Vagina (tissue), 2 donors: ENCODE measurements around the gene OAS2. TPM values are rescaled to one million over a fixed set of nuclear protein-coding genes. Genes with fewer than 3 reads are reported as not detected.
A peak's percentile ranks its signal among the peaks of the same experiment; 100 is the strongest.

ENCODE experiments used
- DNase-seq, 2 donors: peaks; one replicate each; pipeline ENCODE4 v3.0.0-alpha.2; 2017; ENCODE audit errors: extremely low spot score in 2 of 2
- H3K27ac ChIP-seq: fragments of 200-600 bp; sonication (generic); one replicate; pipeline ENCODE4 v1.5.1; 2019
- H3K27me3 ChIP-seq: fragments of 200-600 bp; sonication (generic); one replicate; pipeline ENCODE4 v1.5.1; 2019
- H3K36me3 ChIP-seq, 2 donors: fragments of 200-600 bp; sonication (generic); one replicate each; pipeline ENCODE4 v1.5.1; 2017 to 2019
- H3K4me1 ChIP-seq: fragments of 200-600 bp; sonication (generic); one replicate; pipeline ENCODE4 v1.5.1; 2019
- H3K4me3 ChIP-seq, 2 donors: fragments of 200-600 bp; sonication (generic); 1 replicate in 1 of 2; 2 replicates in 1 of 2; pipeline ENCODE4 v1.5.1; 2016 to 2019
- H3K9me3 ChIP-seq: fragments of 200-600 bp; sonication (generic); one replicate; pipeline ENCODE4 v1.5.1; 2019
- CTCF ChIP-seq, 3 experiments: fragments of 450-650 bp in 2 of 3; fragments of 200-600 bp in 1 of 3; sonication (generic) in 1 of 3; IDR thresholded peaks; one replicate each; pipeline ENCODE4 v1.5.1; 2017 to 2019; ENCODE audit warnings: antibody characterized with exemption in 3 of 3, mild to moderate bottlenecking in 2 of 3, moderate library complexity in 2 of 3
- POLR2A ChIP-seq, 2 donors: fragments of 450-650 bp; IDR thresholded peaks; one replicate each; pipeline ENCODE4 v1.6.1; 2017; ENCODE audit warnings: antibody characterized with exemption in 2 of 2, mild to moderate bottlenecking in 2 of 2, moderate library complexity in 2 of 2
- POLR2AphosphoS5 ChIP-seq, 2 donors: sonication (generic); formaldehyde crosslinking; IDR thresholded peaks; one replicate each; pipeline ENCODE4 v1.9.0; 2017; ENCODE audit warnings: antibody characterized with exemption in 2 of 2, mild to moderate bottlenecking in 2 of 2, low read depth in 1 of 2; ENCODE audit not compliant: insufficient read depth in 1 of 2
- intact Hi-C: fragments of 100-400 bp; cut with DNase I; formaldehyde crosslinking; loops from one replicate; pipeline ENCODE4 v1.15.1; 2023
- total RNA-seq: library from RNA; depleted of rRNA; stranded (reverse); fragments of >200 nt; gene quantifications from one replicate; pipeline ENCODE4 v1.2.3, GENCODE V29; 2016

The OAS2 gene
- total RNA-seq, 1 donor from 2014 or later: 14.0 TPM

DNA sequence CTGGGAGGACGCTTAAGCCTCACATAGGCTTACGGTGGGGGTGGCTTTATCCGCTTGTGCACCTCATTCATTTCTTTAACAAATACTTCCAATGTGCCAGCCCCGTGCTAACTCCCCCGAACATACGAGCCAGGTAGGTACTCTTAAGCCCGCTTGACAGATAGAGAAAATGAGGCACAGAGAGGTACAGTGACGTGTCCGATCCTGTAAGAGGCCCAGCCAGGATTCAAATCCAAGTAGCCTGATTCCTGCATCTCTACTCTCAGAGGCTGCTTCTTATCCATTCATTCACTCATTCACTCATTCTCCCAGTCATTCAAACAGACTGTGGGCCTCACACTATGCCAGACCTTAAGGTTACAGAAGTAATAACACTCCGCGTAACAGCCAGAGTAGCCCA is 39.6 kb upstream of the OAS2 start:
- Histone ChIP-seq H3K9me3 (no peaks in the 10 kb centered on the region), H3K4me3 (peak overlapping the region; percentile 71 to 83), H3K27me3 (no peaks in the 10 kb centered on the region), H3K27ac (peak overlapping the region; percentile 86), H3K4me1 (peaks cover 18% of the 10 kb centered on the region), H3K36me3 (no peaks in the 10 kb centered on the region)
- no peak for TF ChIP-seq CTCF (IDR thresholded peaks at IDR 0.05)
- no peak for TF ChIP-seq POLR2AphosphoS5 (IDR thresholded peaks at IDR 0.05; ENCODE audit: insufficient read depth in 1 of 2, low read depth in 1 of 2)
- no peak for TF ChIP-seq POLR2A (IDR thresholded peaks at IDR 0.05)
- intact Hi-C loops: no loop called here
- DNase-seq: peak in 1 of 2 donors; percentile 74

DNA sequence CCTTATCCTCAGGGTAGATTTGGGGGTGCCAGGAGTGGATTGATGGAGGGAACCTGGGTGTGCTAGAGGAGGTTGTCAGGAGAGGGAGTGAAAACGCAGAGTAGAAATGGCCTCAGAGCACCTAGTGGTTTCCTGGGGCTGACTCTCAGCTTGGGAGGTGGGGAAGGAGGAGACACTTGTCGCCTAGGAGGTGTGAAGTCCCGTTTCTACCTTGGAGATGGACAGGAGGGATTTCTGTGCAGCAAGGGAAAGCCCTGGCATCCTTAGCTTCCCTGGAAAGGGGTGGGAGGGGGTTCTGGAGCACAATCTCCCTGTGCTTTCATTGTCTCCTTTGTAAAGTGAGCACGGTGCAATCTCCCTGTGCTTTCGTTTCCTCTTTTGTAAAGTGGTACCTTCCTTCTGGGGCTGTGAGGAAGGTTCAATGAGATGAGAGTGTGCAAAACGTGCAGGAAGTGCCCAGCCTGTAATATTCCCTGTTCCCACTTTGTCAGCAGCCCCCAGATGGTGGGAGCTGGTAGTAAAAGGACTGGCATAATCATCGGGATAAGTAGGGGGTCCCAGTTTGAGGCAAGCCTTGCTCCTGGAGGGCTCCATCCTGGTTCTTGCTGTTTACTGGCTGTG is 38.4 kb upstream of the OAS2 start:
- H3K9me3 ChIP-seq: no peaks in the 10 kb centered on the region
- H3K4me1 ChIP-seq: peaks cover 18% of the 10 kb centered on the region
- H3K36me3 ChIP-seq: peaks cover 0 to 9% of the 10 kb centered on the region in 2 donors
- no peaks in the 10 kb centered on the region for H3K27me3 ChIP-seq
- TF ChIP-seq POLR2AphosphoS5 (IDR thresholded peaks at IDR 0.05; ENCODE audit: insufficient read depth in 1 of 2, low read depth in 1 of 2) (no peak), CTCF (IDR thresholded peaks at IDR 0.05) (no peak), POLR2A (IDR thresholded peaks at IDR 0.05) (no peak)
- no peak overlapping the region for H3K27ac ChIP-seq
- intact Hi-C loops: no loop called here
- no peak overlapping the region for H3K4me3 ChIP-seq
- DNase-seq: peak in 1 of 2 donors; percentile 65

GRCh38 chr12:112941528-112942335 is 36.6 kb upstream of the OAS2 start:
- H3K4me3 ChIP-seq: no peak overlapping the region
- H3K4me1 ChIP-seq: peaks cover 18% of the 10 kb centered on the region
- peak; percentile 34 to 89 for DNase-seq
- no peak for TF ChIP-seq CTCF (IDR thresholded peaks at IDR 0.05)
- TF ChIP-seq POLR2A (IDR thresholded peaks at IDR 0.05): no peak
- H3K36me3 ChIP-seq: peaks cover 0 to 20% of the 10 kb centered on the region in 2 donors
- no peaks in the 10 kb centered on the region for H3K9me3 ChIP-seq
- no peak overlapping the region for H3K27ac ChIP-seq
- H3K27me3 ChIP-seq: no peaks in the 10 kb centered on the region
- intact Hi-C loops: no loop called here

GRCh38 chr12:112942572-112942971 is 35.7 kb upstream of the OAS2 start:
- no peaks in the 10 kb centered on the region for H3K27me3 ChIP-seq
- no peak for TF ChIP-seq POLR2AphosphoS5 (IDR thresholded peaks at IDR 0.05; ENCODE audit: insufficient read depth in 1 of 2, low read depth in 1 of 2)
- no peak for TF ChIP-seq CTCF (IDR thresholded peaks at IDR 0.05)
- TF ChIP-seq POLR2A (IDR thresholded peaks at IDR 0.05): no peak
- H3K4me3 ChIP-seq: no peak overlapping the region
- intact Hi-C loops: no loop called here
- H3K4me1 ChIP-seq: peaks cover 18% of the 10 kb centered on the region
- peaks cover 0 to 26% of the 10 kb centered on the region in 2 donors for H3K36me3 ChIP-seq
- peak in 1 of 2 donors; percentile 77 for DNase-seq
- H3K9me3 ChIP-seq: no peaks in the 10 kb centered on the region
- H3K27ac ChIP-seq: no peak overlapping the region
